Mesendoderm (in vitro differentiated cells): ENCODE data around the gene SCGB1C2.
"Not testable (repeated sequence)": the region's sequence is repeated elsewhere in the genome, so short reads cannot be mapped to it uniquely, and the experiment has no call there.

ENCODE experiments used
- DNase-seq: peaks from one replicate; pipeline ENCODE4 v3.0.0; 2013
- H2AK5ac ChIP-seq: 2 replicates; pipeline ENCODE4 v1.6.1; 2013; ENCODE audit warnings: low read length, inconsistent platforms
- H2BK120ac ChIP-seq: 2 replicates; pipeline ENCODE4 v1.6.1; 2013; ENCODE audit warnings: low read depth, mild to moderate bottlenecking, low read length, moderate library complexity, mixed read lengths
- H2BK15ac ChIP-seq: replicated peaks from 2 replicates; pipeline ENCODE4 v1.6.1; 2013; ENCODE audit warnings: low read depth, mild to moderate bottlenecking, moderate library complexity
- H2BK5ac ChIP-seq: 2 replicates; pipeline ENCODE4 v1.6.1; 2013; ENCODE audit warnings: low read length, inconsistent platforms
- H3K18ac ChIP-seq: 2 replicates; pipeline ENCODE4 v1.6.1; 2013; ENCODE audit warnings: mild to moderate bottlenecking, low read length, mixed read lengths
- H3K23ac ChIP-seq: one replicate; pipeline ENCODE4 v1.6.1; 2013; ENCODE audit warnings: low read length
- H3K27ac ChIP-seq: 2 replicates; pipeline ENCODE4 v1.5.1; 2013; ENCODE audit warnings: low read depth, mild to moderate bottlenecking, inconsistent platforms, low read length, moderate library complexity
- H3K27me3 ChIP-seq: 2 replicates; pipeline ENCODE4 v1.6.1; 2013; ENCODE audit warnings: low read length, control low read depth, mild to moderate bottlenecking, inconsistent platforms; ENCODE audit not compliant: insufficient read depth, poor library complexity
- H3K36me3 ChIP-seq: 2 replicates; pipeline ENCODE4 v1.6.1; 2013; ENCODE audit warnings: low read length, inconsistent platforms; ENCODE audit not compliant: control insufficient read depth, insufficient read depth
- H3K4ac ChIP-seq: one replicate; pipeline ENCODE4 v1.6.1; 2013; ENCODE audit warnings: low read depth, mild to moderate bottlenecking, low read length, moderate library complexity
- H3K4me1 ChIP-seq: 2 replicates; pipeline ENCODE4 v1.6.1; 2013; ENCODE audit warnings: low read depth, low read length, inconsistent platforms; ENCODE audit not compliant: control insufficient read depth
- H3K4me2 ChIP-seq: 2 replicates; pipeline ENCODE4 v1.6.1; 2013; ENCODE audit warnings: low read length
- H3K4me3 ChIP-seq: 2 replicates; pipeline ENCODE4 v1.5.1; 2013; ENCODE audit warnings: mild to moderate bottlenecking, low read length
- H3K56ac ChIP-seq: one replicate; pipeline ENCODE4 v1.6.1; 2013; ENCODE audit warnings: low read length
- H3K79me1 ChIP-seq: 2 replicates; pipeline ENCODE4 v1.6.1; 2013; ENCODE audit warnings: low read length, inconsistent platforms
- H3K79me2 ChIP-seq: 2 replicates; pipeline ENCODE4 v1.6.1; 2013; ENCODE audit warnings: mild to moderate bottlenecking, low read length; ENCODE audit not compliant: control insufficient read depth, insufficient read depth
- H3K9ac ChIP-seq: 2 replicates; pipeline ENCODE4 v1.6.1; 2013; ENCODE audit warnings: low read length, inconsistent platforms
- H4K5ac ChIP-seq: one replicate; pipeline ENCODE4 v1.6.1; 2013; ENCODE audit warnings: low read length
- H4K8ac ChIP-seq: one replicate; pipeline ENCODE4 v1.6.1; 2013; ENCODE audit warnings: low read depth, mild to moderate bottlenecking, control low read depth, low read length, moderate library complexity
- WGBS: extraction: QIAGEN DNeasy Blood & Tissue Kit; methylation state at CpG from one replicate; pipeline ENCODE4 v1.1.7; 2013; ENCODE audit warnings: low lambda C conversion rate, missing lambda C conversion rate; ENCODE audit not compliant: insufficient coverage; ENCODE audit errors: extremely low coverage; 5-methylcytosine and 5-hydroxymethylcytosine counted together

Gene SCGB1C2

DNA sequence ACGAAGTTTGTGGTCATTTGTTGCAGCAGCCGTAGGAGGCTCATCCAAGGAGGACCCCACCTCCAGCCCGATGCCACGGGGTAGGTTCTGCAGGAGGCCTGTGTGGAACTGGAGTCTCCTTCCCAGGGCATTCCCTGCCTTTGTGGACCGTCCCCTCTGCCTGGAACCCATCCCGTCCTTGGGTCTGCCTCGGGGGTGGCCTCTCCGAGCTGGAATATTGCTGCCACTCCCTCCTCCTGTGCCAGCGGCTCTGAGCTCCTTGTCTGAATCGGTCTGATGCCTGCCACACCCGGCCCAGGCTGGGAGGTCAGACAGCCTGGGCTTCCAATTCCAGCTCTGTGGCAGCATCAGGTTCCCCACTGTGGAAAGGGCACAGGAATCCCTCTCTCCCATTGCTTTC, 25.3 kb downstream of the SCGB1C2 start:
- H3K27me3 ChIP-seq = no peaks in the 10 kb centered on the region
- H3K36me3 ChIP-seq = no peaks in the 10 kb centered on the region
- H2BK120ac ChIP-seq = no peak overlapping the region
- no peaks in the 10 kb centered on the region for H3K79me2 ChIP-seq
- H3K9ac ChIP-seq = no peak overlapping the region
- WGBS = no CpG with 5 or more reads among the region's 11 CpGs
- H2BK15ac ChIP-seq = no peak overlapping the region
- no peak overlapping the region for H2BK5ac ChIP-seq
- no peak for DNase-seq
- no peaks in the 10 kb centered on the region for H3K79me1 ChIP-seq
- no peak overlapping the region for H3K4me3 ChIP-seq
- H3K4me2 ChIP-seq = no peak overlapping the region
- H4K8ac ChIP-seq = no peak overlapping the region
- no peak overlapping the region for H2AK5ac ChIP-seq
- H3K23ac ChIP-seq = no peak overlapping the region
- no peak overlapping the region for H3K27ac ChIP-seq
- no peak overlapping the region for H3K18ac ChIP-seq
- H3K56ac ChIP-seq = no peak overlapping the region
- no peaks in the 10 kb centered on the region for H3K4me1 ChIP-seq
- no peak overlapping the region for H3K4ac ChIP-seq
- H4K5ac ChIP-seq = no peak overlapping the region

DNA sequence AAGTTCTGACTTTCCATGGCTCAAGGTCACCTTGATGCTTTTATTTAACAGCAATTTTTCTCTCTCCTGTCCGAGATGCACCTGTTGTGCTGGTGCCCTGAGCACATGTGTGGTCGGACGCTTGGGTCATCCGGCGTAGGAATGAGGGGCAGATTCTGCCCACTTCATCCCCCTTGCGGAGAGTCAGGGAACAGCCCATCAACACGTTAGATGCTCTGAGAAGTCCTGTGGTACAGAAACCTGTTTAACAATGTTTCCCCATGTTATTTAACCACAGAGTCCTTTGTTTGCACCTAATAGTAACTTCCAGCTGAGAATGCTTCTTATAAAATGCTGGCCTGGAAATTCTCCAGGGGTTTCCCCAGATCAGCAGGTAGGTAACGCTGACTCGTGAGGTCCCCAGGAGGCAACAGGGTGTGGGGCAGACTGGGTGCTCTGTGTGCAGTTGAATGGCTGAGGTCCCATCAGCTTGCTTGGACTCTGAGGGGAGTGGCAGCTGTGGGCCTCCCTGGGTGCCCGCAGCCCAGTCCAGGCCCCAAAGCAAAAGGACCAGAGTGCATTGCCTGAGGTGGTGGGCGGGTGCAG, 26.2 kb downstream of the SCGB1C2 start:
- no peak overlapping the region for H3K9ac ChIP-seq
- no peak for DNase-seq
- H3K36me3 ChIP-seq = no peaks in the 10 kb centered on the region
- WGBS = no CpG with 5 or more reads among the region's 11 CpGs
- no peak overlapping the region for H3K4me2 ChIP-seq
- H3K4ac ChIP-seq = no peak overlapping the region
- no peaks in the 10 kb centered on the region for H3K79me2 ChIP-seq
- no peak overlapping the region for H3K4me3 ChIP-seq
- H3K4me1 ChIP-seq = no peaks in the 10 kb centered on the region
- no peak overlapping the region for H3K56ac ChIP-seq
- H3K27ac ChIP-seq = no peak overlapping the region
- no peak overlapping the region for H2BK5ac ChIP-seq
- no peak overlapping the region for H4K5ac ChIP-seq
- H2BK15ac ChIP-seq = no peak overlapping the region
- no peak overlapping the region for H4K8ac ChIP-seq
- no peak overlapping the region for H2BK120ac ChIP-seq
- no peak overlapping the region for H3K23ac ChIP-seq
- H3K18ac ChIP-seq = no peak overlapping the region
- H3K27me3 ChIP-seq = no peaks in the 10 kb centered on the region
- no peak overlapping the region for H2AK5ac ChIP-seq
- H3K79me1 ChIP-seq = no peaks in the 10 kb centered on the region

GRCh38 chr17:164303-165235, 27.2 kb downstream of the SCGB1C2 start:
- no peak overlapping the region for H3K4me2 ChIP-seq
- H3K4me1 ChIP-seq = no peaks in the 10 kb centered on the region
- no peak overlapping the region for H3K18ac ChIP-seq
- H3K36me3 ChIP-seq = no peaks in the 10 kb centered on the region
- no peak overlapping the region for H2BK5ac ChIP-seq
- no peaks in the 10 kb centered on the region for H3K79me1 ChIP-seq
- H4K8ac ChIP-seq = no peak overlapping the region
- no peak overlapping the region for H3K9ac ChIP-seq
- H3K27ac ChIP-seq = no peak overlapping the region
- no peak overlapping the region for H2AK5ac ChIP-seq
- H2BK120ac ChIP-seq = no peak overlapping the region
- no peak overlapping the region for H3K4ac ChIP-seq
- peak; percentile 65 for DNase-seq
- no peak overlapping the region for H3K56ac ChIP-seq
- H4K5ac ChIP-seq = no peak overlapping the region
- H3K4me3 ChIP-seq = no peak overlapping the region
- no peaks in the 10 kb centered on the region for H3K27me3 ChIP-seq
- no peak overlapping the region for H3K23ac ChIP-seq
- H2BK15ac ChIP-seq = no peak overlapping the region
- WGBS = no CpG with 5 or more reads among the region's 16 CpGs
- H3K79me2 ChIP-seq = no peaks in the 10 kb centered on the region

GRCh38 chr17:165939-166338, 28.6 kb downstream of the SCGB1C2 start:
- H3K4me3 ChIP-seq = no peak overlapping the region

GRCh38 chr17:168614-169013, 31.2 kb downstream of the SCGB1C2 start:
- not testable (repeated sequence) for H3K27ac ChIP-seq, H3K4me3 ChIP-seq, H2BK5ac ChIP-seq, H3K27me3 ChIP-seq, H3K79me1 ChIP-seq, H2AK5ac ChIP-seq, H3K36me3 ChIP-seq, H4K5ac ChIP-seq, H4K8ac ChIP-seq, H3K18ac ChIP-seq, H3K4me2 ChIP-seq, H3K56ac ChIP-seq, H2BK120ac ChIP-seq, H3K9ac ChIP-seq, H3K4ac ChIP-seq, H2BK15ac ChIP-seq, H3K4me1 ChIP-seq, H3K79me2 ChIP-seq, H3K23ac ChIP-seq, DNase-seq
- no CpG with 5 or more reads among the region's 11 CpGs for WGBS

More at GRCh38 chr17:165939-166338, 28.6 kb downstream of the SCGB1C2 start:
- Histone ChIP-seq H3K27me3 (no peaks in the 10 kb centered on the region), H3K23ac (no peak overlapping the region), H3K18ac (no peak overlapping the region), H4K8ac (no peak overlapping the region), H2BK120ac (no peak overlapping the region), H2BK5ac (no peak overlapping the region), H3K56ac (no peak overlapping the region), H3K4ac (no peak overlapping the region), H3K4me1 (no peaks in the 10 kb centered on the region), H3K27ac (no peak overlapping the region), H3K36me3 (no peaks in the 10 kb centered on the region), H3K79me2 (no peaks in the 10 kb centered on the region), H2AK5ac (no peak overlapping the region), H3K4me2 (no peak overlapping the region), H3K79me1 (no peaks in the 10 kb centered on the region), H4K5ac (no peak overlapping the region), H3K9ac (no peak overlapping the region), H2BK15ac (no peak overlapping the region)
- no CpG with 5 or more reads among the region's 14 CpGs for WGBS
- DNase-seq = no peak
